NCI-H748 treated with DMSO at 0.1 percent for 48 hours (cell line): ENCODE results near the gene LAMTOR3.
"Not testable (repeated sequence)": the region's sequence is repeated elsewhere in the genome, so short reads cannot be mapped to it uniquely, and the experiment has no call there.

Source experiments
- DNase-seq: peaks from one replicate; lab custom pipeline; 2025; lab: John Stamatoyannopoulos, UW

The LAMTOR3 gene

GRCh38 chr4:99830051-99830450, 64.2 kb downstream of the LAMTOR3 start:
- DNase-seq = not testable (repeated sequence)

GRCh38 chr4:99828477-99828876, 65.8 kb downstream of the LAMTOR3 start:
- no peak for DNase-seq
